NCI-H69 (cell line): ENCODE data around the gene SP8.
"Not testable (repeated sequence)": the region's sequence is repeated elsewhere in the genome, so short reads cannot be mapped to it uniquely, and the experiment has no call there.

Experiments
- DNase-seq: peaks from one replicate; lab custom pipeline; 2025; lab: John Stamatoyannopoulos, UW

Gene SP8

DNA sequence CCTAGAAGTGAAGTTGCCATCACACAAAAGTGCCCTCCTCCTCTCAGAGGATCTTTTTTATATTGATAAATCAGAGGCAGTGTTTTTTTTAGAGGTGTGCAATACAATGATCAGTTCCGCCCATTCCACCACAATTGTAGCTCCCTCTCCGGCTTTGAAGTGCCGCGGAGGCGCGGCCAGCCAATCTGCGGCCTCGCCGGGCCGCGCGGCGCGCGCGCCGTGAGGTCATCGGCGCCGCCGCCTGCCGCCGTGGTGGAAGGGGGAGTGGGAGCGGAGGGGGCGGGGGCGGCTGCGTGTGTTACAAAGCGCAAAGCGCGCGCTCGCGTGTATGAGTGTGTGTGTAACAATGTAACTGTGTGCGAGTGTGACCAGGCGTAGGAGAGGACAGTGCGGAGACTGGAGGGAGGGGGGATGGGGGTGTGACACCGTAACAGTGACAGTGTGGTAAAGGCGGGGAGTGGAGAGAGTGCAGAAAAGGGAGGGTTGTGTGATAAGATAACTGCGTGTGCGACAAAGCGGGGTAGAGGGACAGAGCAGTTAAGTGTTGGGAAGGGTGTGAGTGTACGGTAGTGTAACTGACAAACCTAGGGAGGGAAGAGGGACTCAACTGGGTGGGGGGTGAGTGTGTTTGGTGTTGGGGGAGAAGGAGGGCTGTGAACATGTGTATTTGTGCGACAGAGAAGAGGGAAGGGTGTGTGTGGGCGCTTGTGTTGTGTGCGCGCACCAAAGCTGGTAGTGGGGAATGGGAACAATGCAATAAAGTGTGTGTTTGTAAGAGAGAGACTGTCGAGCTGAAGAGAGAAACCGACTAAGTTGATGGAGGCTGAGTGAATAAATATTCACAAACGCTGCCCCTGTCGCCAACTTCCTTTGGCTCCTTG, at the start of gene SP8:
SP8 (minus strand) TSS at position 108 of the 881 bp plus-strand sequence; CDS start at position 20, 88 bp downstream.
- peak; percentile 99 for DNase-seq

DNA sequence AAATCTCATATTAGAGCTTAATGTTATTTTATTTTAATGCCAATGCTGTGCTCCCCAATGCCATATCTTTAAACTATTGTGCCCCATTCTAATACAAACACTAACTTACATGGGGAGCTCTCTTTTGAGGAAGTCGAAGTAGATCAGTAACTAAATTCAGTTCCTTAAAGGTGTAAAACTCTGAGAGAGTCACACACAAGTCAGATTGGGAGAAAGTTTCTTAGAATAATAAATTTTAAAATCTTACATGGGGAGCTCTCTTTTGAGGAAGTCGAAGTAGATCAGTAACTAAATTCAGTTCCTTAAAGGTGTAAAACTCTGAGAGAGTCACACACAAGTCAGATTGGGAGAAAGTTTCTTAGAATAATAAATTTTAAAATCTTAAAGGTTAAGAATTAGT, 49.7 kb upstream of the SP8 start:
- DNase-seq, result not testable (repeated sequence)

DNA sequence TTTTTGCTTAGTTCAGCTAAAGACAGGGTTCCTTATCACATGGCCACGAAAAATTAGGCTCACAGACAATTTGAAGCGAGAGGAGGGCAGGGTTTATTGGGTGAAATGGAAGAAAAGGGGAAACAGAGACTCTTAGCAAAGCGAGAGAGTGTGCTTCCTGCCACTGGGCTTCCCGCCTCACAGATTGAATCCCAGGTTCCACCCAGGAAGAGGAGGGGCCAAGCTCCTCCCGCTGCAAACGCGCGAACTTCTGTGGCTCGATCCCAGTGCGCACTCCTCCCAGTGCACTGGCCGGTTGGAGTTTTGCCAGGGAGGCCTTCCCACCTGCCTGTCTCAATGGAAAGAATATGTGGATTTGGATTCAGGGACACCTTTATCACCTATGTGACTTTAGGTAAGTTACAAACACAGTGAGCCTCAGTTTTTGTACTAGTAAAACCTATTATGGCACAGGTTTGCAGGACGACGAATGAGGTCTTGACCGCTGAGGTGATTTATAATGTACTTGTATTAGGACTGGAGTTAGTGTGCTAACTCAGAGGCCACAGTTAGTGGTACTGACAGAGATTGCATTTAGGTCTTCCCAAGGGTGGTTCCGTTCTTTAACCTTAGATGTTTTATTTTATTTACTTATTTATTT, 48.5 kb upstream of the SP8 start:
- DNase-seq, result peak; percentile 95

DNA sequence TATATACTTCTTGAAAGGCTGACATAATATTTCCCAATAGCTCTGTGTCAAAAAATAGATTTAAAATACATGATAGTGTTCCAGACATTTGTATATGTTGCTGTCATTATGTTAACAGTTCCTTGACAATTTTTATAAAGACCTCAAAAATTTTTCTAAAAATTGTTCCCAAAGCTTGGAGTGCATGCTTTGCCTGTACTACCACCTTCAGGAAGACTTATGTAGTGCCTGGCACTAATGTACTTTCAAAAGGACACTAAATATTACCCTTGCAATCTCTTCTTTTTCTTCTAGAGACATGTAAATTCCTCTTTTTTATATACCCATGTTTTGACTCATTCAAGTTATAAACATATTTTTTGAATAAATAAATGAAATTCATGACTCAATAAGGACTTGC, 48.0 kb upstream of the SP8 start:
- peak; percentile 82 for DNase-seq

DNA sequence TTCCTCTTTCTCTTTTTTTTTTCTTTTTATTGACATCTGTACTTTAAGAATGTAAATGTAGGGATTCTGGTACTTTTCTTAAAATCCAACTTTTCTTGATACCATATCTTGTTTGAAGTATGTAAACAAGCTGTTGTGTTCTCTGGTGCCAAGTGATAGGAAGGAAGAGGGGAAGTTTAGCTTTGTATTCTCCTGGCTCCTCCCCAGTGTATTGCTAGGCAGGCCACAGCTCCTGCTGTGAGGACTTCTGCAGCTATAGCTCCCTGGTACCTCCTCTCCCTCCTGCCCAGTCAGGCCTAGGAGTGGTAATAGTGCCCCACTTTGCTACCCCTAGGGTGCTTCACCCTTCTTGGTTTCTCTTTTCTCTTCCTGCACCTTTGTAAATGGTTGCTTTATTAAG, 45.3 kb upstream of the SP8 start:
- DNase-seq, result peak; percentile 94

DNA sequence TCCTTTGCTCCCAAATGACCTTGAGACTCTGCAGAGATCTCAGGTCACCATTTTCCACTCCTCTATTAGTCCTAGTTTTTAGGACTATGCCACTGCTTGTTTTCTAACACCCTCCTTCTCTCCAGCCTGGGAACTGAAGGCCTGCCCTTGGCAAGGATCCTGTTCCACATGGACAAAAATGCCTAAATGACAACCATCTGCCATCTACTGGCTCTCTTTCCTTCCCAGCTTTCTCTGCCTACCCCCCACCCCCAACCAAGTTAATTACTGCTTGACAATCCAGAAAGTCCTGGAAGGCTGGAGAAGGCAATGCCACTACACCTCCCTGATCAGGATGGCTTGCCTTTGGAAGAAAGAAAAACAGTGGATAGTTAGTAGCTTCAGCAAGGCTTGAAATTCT, 44.8 kb upstream of the SP8 start:
- peak; percentile 98 for DNase-seq

DNA sequence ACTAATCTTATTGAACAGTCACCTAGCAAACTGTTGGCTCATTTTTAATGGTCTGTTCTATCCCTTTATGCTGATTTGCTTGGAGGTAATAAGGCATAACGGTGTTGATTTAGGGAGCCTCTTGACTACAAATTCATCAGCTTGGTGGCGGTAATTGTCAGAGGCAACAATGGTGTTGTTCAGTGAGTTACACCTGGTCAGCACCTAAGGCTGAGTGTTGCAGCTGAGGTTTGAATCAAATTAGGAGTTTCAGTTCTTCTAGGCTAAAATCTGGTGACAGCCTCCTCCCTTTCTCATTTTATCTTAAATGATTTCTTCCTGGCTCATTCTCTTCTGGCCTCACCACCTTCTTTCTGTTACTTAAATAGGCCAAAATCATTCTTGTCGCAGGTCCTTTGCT, 42.3 kb upstream of the SP8 start:
- DNase-seq, result peak; percentile 98

DNA sequence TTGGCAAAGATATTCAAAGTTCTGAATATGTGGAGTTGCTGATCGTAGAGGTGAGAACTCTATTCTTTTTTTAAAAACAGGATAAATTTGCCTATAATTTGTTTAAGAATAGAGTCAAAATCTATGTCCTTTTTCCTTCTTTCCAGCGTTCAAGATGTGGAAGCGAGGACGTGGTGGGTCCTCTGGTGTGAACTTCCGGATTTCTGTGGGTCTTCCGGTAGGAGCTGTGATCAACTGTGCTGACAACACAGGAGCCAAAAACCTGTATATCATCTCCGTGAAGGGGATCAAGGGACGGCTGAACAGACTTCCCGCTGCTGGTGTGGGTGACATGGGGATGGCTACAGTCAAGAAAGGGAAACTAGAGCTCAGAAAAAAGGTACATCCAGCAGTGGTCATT, 40.5 kb upstream of the SP8 start:
- no peak for DNase-seq

DNA sequence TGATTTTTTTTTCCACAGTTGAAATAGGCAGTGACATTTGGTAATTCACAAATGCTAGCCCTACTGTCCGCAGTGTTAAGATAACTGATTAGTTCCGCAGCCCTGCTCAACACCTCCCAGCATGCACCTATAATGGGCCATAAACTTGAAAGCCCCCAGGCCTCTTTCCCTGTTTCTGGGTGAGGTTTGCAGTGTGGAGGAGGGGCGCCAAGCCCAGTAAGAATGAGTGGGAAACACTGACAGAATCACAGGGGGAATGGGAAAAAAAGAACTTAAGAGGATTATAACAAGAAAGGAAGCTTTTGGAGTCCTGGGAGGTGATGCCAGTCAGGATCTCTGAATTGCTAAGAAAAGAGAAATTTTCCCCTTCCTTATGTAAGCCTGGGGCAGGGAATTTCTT, 39.6 kb upstream of the SP8 start:
- no peak for DNase-seq

DNA sequence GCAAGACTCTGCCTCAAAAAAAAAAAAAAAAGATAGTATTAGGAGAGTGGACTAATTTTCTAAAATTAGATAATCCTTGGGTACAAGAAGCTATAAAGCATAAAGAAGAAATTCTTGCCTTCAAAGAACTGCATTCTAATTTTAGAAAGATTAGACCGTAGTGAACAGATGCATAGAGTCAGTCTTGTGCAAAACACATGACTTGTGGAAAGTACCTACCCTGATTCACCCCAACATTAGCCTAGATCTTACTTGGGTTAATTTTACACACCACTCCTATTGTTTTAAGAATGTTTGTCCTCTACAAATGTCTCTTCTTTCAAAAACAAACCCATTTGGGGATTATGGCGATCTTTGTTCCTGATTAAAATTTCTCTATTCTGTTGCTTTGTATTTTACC, 38.9 kb upstream of the SP8 start:
- DNase-seq, result no peak

DNA sequence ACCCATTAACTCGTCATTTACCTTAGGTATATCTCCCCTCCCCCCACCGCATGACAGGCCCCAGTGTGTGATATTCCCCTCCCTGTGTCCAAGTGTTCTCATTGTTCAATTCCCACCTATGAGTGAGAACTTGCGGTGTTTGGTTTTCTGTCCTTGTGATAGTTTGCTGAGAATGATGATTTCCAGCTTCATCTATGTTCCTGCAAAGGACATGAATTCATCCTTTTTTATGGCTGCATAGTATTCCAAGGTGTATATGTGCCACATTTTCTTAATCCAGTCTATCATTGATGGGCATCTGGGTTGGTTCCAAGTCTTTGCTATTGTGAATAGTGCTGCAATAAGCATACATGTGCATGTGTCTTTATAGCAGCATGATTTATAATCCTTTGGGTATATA, 34.7 kb upstream of the SP8 start:
- DNase-seq, result not testable (repeated sequence)

DNA sequence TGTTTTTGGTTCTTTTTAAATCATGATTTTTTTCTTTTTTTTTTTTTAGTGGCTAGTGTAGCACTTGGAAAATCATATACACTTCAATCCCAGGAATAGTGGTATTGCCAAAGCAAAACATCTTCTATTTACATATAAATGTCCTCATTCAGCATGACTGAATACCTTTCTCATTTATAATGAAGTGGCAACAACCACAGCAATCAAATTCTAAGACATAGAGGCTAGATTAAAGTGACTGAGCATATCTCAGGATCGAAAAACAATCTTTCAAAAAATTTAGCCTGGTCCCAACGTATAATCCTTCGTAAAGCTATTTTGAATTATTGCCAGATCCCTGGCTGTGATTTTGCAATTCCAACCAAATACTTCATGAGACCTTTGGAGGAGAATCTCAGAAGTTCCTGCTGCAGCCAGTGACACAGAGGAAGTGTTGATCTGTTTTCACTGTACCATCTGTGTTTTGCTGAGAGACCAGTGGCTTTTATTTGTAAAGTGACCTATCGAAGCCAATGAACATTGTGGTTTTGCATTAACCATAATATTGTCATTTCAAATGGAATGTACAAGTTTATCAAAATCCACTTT, 29.8 kb upstream of the SP8 start:
- peak; percentile 60 for DNase-seq

DNA sequence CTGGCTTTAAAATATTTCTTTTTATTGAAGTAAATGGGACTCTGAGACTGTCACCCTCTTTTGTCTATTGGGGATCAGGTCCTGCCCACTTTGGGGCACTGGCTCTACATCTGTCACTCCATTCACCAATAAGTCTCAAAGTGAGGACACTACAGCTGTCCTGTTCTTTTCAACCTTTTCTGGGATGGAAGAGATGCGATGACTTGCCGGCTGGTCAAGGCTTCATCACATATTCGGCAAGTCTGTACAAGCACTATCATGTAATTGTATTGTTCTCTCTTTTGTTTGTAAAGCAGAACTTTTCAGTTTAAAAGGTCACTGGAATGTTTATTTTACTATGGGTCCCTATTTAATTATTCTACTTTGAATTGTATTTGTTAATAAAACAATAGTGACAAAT, 17.7 kb upstream of the SP8 start:
- DNase-seq, result peak; percentile 89

DNA sequence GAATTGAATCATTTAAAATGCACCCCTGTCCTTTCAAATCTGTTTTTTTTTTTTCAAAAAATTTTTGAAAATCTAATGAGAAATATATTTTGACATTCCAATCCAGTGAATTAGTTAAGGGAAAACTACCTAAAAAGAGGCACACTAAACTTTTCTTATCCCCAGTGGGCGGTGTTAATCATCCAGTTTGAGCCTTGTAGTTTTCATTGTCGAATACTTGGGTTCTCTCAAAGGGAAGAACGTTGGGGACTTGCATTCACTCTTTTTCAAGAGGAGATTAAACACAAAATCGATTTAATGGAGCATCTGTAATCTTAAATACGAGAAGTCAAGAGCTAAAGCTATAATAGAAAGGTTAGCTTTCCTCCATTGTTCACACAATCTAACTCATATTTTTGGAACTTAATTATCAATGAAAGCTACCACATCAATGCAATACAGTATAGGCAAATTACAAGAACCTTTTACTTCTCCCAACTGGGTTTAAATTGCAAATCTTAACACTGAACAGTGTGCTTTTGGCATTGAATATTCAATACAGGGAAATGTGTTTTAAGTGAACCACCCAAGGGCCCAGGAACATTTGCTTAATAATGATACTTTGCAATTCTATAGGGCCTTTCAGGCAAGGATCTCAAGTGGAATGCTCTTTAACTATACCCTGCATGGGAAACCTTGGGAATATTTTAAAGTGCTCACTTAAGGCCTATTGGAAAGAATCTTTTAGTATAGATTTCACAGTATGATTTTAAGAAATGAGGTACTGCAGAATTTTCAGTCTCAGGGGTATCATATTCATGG, 13.1 kb upstream of the SP8 start:
- peak; percentile 77 for DNase-seq

DNA sequence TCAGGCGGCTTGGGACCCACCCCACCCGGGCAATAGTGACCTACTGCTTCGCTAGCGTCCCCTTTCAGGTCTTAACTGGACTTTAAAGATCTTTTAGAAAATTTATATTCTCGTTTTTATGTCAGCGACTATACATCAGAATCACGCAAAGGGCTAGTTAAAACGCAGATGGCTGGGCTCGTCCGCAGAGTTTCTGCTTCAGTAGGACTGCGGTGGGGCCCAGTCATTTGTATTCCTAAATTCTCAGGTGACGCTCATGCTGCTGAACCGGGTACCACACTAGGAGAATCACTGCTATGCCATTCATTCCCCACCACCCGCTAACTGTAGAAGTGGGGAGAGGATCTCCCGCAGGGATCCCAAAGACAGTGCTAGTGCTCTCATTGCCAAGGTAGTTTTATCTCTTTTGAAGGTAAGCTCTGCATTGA, 12.0 kb upstream of the SP8 start:
- DNase-seq, result peak; percentile 94

DNA sequence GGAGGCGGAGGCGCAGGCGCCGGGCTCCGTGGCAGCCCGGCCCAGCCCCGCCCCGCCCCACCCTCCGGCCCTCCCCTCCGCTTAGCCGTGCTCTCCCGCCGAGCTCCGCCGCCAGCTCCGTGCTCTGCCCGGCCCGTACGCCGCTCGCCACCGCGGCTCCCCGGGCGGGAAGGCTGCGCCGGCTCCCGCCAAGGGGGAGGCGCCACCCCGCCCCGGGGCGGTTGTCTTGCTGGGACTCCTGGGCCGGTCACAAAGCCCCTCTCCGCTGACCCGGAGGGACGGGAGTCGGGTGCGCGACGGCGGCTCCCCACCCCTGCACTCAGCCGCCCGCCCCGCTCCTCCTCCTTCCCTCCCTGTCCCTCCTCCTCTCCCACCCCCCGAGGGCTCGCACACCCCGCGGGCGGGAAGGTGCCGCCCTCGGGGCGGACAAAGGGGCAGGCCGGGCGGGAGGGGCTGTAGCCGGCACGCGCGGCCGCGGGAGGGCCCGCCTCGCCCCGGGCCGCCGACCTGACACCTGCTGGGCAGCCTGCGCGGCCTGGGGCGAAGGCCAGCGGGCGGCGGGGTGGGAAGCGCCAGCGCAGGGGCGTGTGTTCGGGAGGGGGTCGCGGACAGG, 11.5 kb upstream of the SP8 start:
- peak; percentile 99 for DNase-seq

DNA sequence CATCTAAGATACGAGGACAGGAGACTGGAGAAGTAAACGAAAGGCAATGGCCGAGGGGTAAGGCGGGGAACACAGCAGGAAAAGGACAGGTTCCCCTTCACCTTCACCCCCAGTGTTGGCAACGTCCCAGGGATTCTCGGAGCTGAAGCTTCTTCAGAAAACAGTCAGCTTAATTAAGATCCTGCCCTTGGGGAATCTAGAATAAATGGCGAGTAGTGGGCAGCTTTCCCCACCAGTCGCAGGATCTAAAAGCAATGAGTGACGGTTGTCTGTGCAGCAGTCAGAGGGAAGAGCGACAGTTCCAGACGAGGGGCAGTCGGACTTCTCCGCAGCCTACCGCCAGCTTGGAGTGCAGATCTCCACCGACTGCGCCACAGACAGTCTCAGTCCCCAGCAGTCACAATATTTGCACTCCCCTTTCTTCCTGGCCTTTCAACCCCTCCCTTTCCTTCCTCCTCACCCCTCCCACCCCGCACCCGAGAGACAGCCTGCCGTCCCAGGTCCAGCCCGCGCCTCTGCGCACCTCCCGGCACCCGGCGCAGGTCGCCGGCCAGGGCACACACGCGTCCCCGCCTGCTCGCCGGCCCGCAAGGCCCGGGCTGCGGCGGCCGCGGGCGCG, 10.9 kb upstream of the SP8 start:
- peak; percentile 99 for DNase-seq

DNA sequence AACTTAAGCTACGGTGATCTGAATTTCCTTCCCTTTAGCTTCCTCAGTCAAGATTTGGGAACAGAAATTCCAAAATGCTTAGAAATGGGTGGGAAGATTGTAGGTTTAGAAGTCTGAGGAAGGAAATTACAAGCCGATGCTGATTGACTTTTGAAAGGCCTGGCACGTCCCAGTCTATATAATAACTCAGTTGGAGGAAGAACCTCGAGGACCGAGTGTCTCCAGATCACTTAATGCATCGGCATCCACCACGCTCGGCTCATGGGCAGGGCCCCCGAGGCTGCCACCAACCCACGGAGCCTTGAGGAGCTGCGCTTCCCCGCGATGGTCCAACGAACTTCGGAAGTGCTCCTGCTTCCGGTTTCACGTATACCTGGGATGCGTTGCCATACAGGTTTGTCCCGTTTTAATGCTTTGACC, 10.4 kb upstream of the SP8 start:
- DNase-seq, result peak; percentile 89

DNA sequence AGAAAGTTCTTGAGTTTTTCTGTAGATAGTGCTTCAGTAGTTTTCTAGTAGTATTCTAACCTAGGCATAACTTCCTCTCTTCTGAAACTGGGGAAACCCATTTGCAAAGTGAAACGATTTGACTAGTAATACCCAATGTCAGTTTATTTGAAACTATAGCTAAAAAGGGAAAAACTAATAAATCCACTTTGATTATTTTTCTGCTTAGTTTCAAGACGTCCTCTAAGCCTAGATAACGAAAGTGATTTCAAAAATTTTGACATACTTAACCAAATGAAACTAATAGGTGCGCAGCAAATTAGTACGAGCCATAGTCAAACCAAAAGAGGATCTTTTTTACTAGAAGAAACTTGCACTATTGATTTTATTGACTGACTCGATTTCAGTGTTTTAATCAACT, 9.8 kb upstream of the SP8 start:
- no peak for DNase-seq

DNA sequence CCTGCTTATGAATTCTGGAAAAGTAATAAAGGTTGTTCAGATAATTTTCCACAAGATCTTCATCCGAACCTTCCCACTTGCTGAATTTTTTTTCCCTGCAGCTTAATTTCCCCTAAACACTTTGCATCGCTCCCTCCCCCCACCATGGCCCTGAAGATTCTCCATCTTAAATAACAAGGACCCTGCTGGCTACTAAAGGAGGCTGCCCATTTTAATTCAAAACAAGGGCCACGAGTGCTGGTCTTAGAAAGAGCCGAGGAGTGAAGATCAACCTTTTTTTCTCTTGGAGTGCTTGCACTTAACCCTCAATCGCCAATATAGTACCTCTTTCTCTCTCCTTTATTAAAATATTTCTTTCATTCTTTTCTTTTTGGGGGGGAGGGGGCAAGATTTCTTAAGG, 9.2 kb upstream of the SP8 start:
- peak; percentile 67 for DNase-seq

DNA sequence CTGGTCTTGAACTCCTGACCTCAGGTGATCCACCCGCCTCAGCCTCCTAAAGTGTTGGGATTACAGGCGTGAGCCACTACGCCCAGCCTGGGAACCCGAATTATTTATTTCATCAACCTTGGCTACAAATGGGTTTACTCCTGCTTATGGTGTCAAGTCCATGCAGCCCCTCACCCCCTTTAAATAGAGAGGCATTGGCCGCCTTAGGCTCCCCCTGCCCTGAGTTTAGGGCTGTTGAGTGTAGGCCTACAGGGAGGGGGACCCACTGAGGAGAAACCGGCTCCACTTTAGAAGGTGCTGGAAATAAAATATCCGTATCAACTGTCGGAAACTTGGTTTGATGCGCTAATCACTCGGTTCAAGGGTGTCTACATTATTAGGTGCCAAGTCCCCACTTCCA, 8.7 kb upstream of the SP8 start:
- DNase-seq, result no peak
